LNCaP clone FGC (cell line): ENCODE measurements around the gene LGR6.
"Not testable (repeated sequence)": the region's sequence is repeated elsewhere in the genome, so short reads cannot be mapped to it uniquely, and the experiment has no call there.

Source experiments
- DNase-seq: peaks from one replicate; pipeline ENCODE4 v3.0.0-alpha.2; 2011; ENCODE audit warnings: low read depth
- H3K4me3 ChIP-seq: 2 replicates; pipeline ENCODE4 v1.5.1; 2011; ENCODE audit warnings: mild to moderate bottlenecking, low read depth, low read length, control low read depth
- TF ChIP-seq, protein P1 (sequence below): IDR thresholded peaks from 2 replicates; pipeline ENCODE4 v1.5.1; 2012; ENCODE audit warnings: mild to moderate bottlenecking; ENCODE audit not compliant: control insufficient read depth, insufficient read depth; ENCODE audit errors: extremely low read depth

The LGR6 gene

GRCh38 chr1:202349206-202349928, 155.8 kb downstream of the LGR6 start:
- DNase-seq: no peak
- TF ChIP-seq, protein P1, sequence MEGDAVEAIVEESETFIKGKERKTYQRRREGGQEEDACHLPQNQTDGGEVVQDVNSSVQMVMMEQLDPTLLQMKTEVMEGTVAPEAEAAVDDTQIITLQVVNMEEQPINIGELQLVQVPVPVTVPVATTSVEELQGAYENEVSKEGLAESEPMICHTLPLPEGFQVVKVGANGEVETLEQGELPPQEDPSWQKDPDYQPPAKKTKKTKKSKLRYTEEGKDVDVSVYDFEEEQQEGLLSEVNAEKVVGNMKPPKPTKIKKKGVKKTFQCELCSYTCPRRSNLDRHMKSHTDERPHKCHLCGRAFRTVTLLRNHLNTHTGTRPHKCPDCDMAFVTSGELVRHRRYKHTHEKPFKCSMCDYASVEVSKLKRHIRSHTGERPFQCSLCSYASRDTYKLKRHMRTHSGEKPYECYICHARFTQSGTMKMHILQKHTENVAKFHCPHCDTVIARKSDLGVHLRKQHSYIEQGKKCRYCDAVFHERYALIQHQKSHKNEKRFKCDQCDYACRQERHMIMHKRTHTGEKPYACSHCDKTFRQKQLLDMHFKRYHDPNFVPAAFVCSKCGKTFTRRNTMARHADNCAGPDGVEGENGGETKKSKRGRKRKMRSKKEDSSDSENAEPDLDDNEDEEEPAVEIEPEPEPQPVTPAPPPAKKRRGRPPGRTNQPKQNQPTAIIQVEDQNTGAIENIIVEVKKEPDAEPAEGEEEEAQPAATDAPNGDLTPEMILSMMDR: no peak
- peak overlapping the region; percentile 84 for H3K4me3 ChIP-seq

- TF ChIP-seq, protein P1: no peak
- DNase-seq: no peak
- no peak overlapping the region for H3K4me3 ChIP-seq
These were observed 158.1 kb downstream of the LGR6 start for GRCh38 chr1:202351725-202352124.

DNA sequence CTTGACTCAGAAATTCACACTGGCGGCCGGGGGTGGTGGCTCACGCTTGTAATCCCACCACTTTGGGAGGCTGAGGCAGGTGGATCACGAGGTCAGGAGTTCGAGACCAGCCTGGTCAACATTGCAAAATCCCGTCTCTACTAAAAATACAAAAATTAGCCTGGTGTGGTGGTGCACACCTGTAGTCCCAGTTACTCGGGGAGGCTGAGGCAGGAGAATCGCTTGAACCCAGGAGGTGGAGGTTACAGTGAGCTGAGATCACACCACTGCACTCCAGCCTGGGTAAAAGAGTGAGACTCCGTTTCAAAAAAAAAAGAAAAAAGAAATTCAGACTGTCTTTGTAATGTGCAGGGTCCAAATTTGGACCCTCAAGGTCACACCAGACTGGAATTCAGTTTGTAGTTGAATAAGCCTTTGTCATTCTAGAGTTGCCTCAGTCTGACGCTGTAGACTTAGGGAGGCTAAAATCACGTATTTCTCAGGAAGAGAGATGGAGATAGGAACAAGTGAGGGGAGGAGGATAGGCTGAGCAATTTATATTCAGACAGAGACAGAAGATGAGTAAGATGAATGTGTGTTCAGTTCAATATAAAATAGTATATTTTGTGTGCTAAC, 159.1 kb downstream of the LGR6 start:
- not testable (repeated sequence) for H3K4me3 ChIP-seq, DNase-seq

GRCh38 chr1:202355944-202356553, 162.4 kb downstream of the LGR6 start:
- TF ChIP-seq, protein P1: no peak
- no peak for DNase-seq
- H3K4me3 ChIP-seq: no peak overlapping the region

DNA sequence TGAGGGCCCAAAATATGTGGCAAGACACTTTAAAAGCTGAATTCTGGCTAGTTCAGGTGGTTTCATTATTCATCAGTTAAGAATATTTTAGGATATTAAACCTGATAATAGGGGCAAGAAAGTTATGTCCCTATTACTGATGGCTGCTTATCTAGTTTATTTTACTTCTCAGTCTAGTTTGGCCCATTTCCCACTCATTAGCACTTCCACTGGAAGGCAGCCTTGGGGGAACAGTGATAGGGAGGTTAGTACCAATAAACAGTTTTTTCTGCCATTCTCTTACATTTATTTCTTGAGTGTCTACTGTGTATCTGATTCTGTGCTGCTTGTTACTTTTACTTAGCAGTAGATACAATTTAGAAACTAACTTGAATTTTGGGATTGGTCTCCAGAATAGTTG, 163.9 kb downstream of the LGR6 start:
- no peak for DNase-seq
- TF ChIP-seq, protein P1: no peak
- no peak overlapping the region for H3K4me3 ChIP-seq

DNA sequence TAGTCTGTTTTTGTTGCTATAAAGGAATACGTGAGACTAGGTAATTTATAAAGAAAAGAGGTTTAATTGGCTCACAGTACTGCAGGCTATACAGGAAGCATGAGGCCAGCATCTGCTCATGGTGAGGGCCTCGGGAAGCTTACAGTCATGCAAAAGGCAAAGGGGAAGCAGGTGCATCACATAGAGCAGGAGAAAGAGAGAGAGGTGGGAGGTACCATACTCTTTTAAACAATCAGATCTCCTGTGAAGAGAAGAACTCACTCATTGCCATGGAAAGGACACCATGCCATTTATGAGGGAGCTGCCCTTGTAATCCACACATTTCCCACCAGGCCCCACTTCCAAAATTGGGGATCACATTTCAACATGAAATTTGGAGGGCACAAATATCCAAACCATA, 167.6 kb downstream of the LGR6 start:
- no peak for DNase-seq
- TF ChIP-seq, protein P1: no peak
- H3K4me3 ChIP-seq: no peak overlapping the region

GRCh38 chr1:202361701-202362100, 168.1 kb downstream of the LGR6 start:
- TF ChIP-seq, protein P1: no peak
- no peak overlapping the region for H3K4me3 ChIP-seq
- no peak for DNase-seq
